NCI-H524 (cell line): ENCODE results near the gene FGR.
"Not testable (repeated sequence)": the region's sequence is repeated elsewhere in the genome, so short reads cannot be mapped to it uniquely, and the experiment has no call there.

Experiments
- DNase-seq, 2 experiments: peaks; one replicate each; lab custom pipeline; 2025; lab: John Stamatoyannopoulos, UW

Gene FGR

GRCh38 chr1:27634985-27635367, at the start of gene FGR:
Gene FGR (minus strand): TSS chr1:27635185. CDS start chr1:27623916, 11,269 bp downstream.
- DNase-seq: no peak

- DNase-seq: no peak
These were observed 49.2 kb upstream of the FGR start for GRCh38 chr1:27684176-27684575.

- DNase-seq: no peak
These were observed 47.5 kb upstream of the FGR start for GRCh38 chr1:27682351-27682944.

GRCh38 chr1:27681580-27681979, 46.6 kb upstream of the FGR start:
- not testable (repeated sequence) for DNase-seq

GRCh38 chr1:27680225-27680791, 45.3 kb upstream of the FGR start:
- not testable (repeated sequence) for DNase-seq

- DNase-seq: no peak
These were observed 43.8 kb upstream of the FGR start for GRCh38 chr1:27678747-27679146.

GRCh38 chr1:27676410-27676809, 41.4 kb upstream of the FGR start:
- no peak for DNase-seq

GRCh38 chr1:27672750-27673112, 37.7 kb upstream of the FGR start:
- no peak for DNase-seq

GRCh38 chr1:27671964-27672749, 37.2 kb upstream of the FGR start, which contains the start of gene IFI6:
Gene IFI6 (minus strand): TSS chr1:27672192. CDS start chr1:27669314, 2,878 bp downstream.
- peak; percentile 95 to 96 for DNase-seq

- DNase-seq: no peak
These were observed 34.9 kb upstream of the FGR start for GRCh38 chr1:27669876-27670275.

GRCh38 chr1:27668808-27669723, 34.1 kb upstream of the FGR start:
- peak; percentile 18 to 54 for DNase-seq

- DNase-seq: no peak
These were observed 33.3 kb upstream of the FGR start for GRCh38 chr1:27668121-27668807.

- no peak for DNase-seq
These were observed 31.8 kb upstream of the FGR start for GRCh38 chr1:27666791-27667254.

GRCh38 chr1:27666294-27666693, 31.3 kb upstream of the FGR start:
- no peak for DNase-seq

GRCh38 chr1:27665016-27665651, 30.1 kb upstream of the FGR start:
- no peak for DNase-seq

- no peak for DNase-seq
These were observed 29.3 kb upstream of the FGR start for GRCh38 chr1:27664291-27664690.

GRCh38 chr1:27662707-27663393, 27.9 kb upstream of the FGR start:
- peak; percentile 57 to 80 for DNase-seq

- no peak for DNase-seq
These were observed 27.3 kb upstream of the FGR start for GRCh38 chr1:27662261-27662660.

- no peak for DNase-seq
These were observed 26.6 kb upstream of the FGR start for GRCh38 chr1:27661412-27662075.
